Tibial nerve (tissue), 4 donors: ENCODE results near the gene RAB5IF. TPM values are rescaled to one million over a fixed set of nuclear protein-coding genes. Genes with fewer than 3 reads are reported as not detected.
"Not testable (repeated sequence)": the region's sequence is repeated elsewhere in the genome, so short reads cannot be mapped to it uniquely, and the experiment has no call there.

ENCODE experiments used
- DNase-seq, 2 donors: peaks; one replicate each; pipeline ENCODE4 v3.0.0-alpha.2; 2019; ENCODE audit warnings: low spot score in 2 of 2
- H3K27ac ChIP-seq, 4 donors: fragments of 200-600 bp; sonication (generic) in 3 of 4; one replicate each; pipeline ENCODE4 v1.5.1; 2017 to 2019; ENCODE audit warnings: mild to moderate bottlenecking in 1 of 4
- H3K27me3 ChIP-seq, 2 donors: fragments of 200-600 bp; sonication (generic) in 1 of 2; one replicate each; pipeline versions ENCODE4 v1.5.1 to v1.6.0; 2017 to 2019
- H3K36me3 ChIP-seq, 3 donors: fragments of 200-600 bp; sonication (generic); one replicate each; pipeline ENCODE4 v1.5.1; 2018 to 2019
- H3K4me1 ChIP-seq, 4 donors: fragments of 200-600 bp; sonication (generic) in 3 of 4; one replicate each; pipeline ENCODE4 v1.5.1; 2017 to 2019
- H3K4me3 ChIP-seq, 4 donors: fragments of 200-600 bp; sonication (generic) in 3 of 4; one replicate each; pipeline ENCODE4 v1.5.1; 2017 to 2019; ENCODE audit warnings: mild to moderate bottlenecking in 1 of 4, moderate library complexity in 1 of 4
- H3K9me3 ChIP-seq, 4 donors: fragments of 200-600 bp; sonication (generic) in 3 of 4; one replicate each; pipeline ENCODE4 v1.5.1; 2017 to 2019
- CTCF ChIP-seq, 5 experiments: fragments of 200-600 bp in 3 of 5; fragments of 450-650 bp in 2 of 5; sonication (generic) in 3 of 5; IDR thresholded peaks; one replicate each; pipeline ENCODE4 v1.5.1; 2016 to 2019; ENCODE audit warnings: antibody characterized with exemption in 5 of 5, mild to moderate bottlenecking in 3 of 5, moderate library complexity in 2 of 5
- EP300 ChIP-seq, 2 donors: sonication (generic); formaldehyde crosslinking; IDR thresholded peaks; one replicate each; pipeline ENCODE4 v1.6.1; 2017; ENCODE audit warnings: antibody characterized with exemption in 2 of 2, mild to moderate bottlenecking in 1 of 2
- POLR2A ChIP-seq, 2 donors: fragments of 450-650 bp; IDR thresholded peaks; one replicate each; pipeline ENCODE4 v1.6.1; 2017; ENCODE audit warnings: antibody characterized with exemption in 2 of 2, mild to moderate bottlenecking in 2 of 2, moderate library complexity in 2 of 2
- WGBS, 2 donors: methylation state at CpG; one replicate each; pipeline ENCODE4 v1.1.5; 2018; 5-methylcytosine and 5-hydroxymethylcytosine counted together
- total RNA-seq, 4 donors: library from RNA; depleted of rRNA; stranded (reverse); fragments of >200 nt; gene quantifications; one replicate each; pipeline ENCODE4 v1.1.0, GENCODE V29; 2016

Gene RAB5IF
- total RNA-seq, 4 donors from 2014 or later = 44.6 to 62.7 (median 53.3) TPM

- H3K36me3 ChIP-seq = no peaks in the 10 kb centered on the region
- TF ChIP-seq CTCF (IDR thresholded peaks at IDR 0.05) (no peak), EP300 (IDR thresholded peaks at IDR 0.05) (no peak), POLR2A (IDR thresholded peaks at IDR 0.05) (no peak)
- DNase-seq = no peak
- H3K4me1 ChIP-seq = no peaks in the 10 kb centered on the region
- WGBS, 2 donors = 87 to 92% methylated on average over 6 of the region's 6 CpGs
- H3K27ac ChIP-seq = no peak overlapping the region
- H3K27me3 ChIP-seq = no peaks in the 10 kb centered on the region
- no peaks in the 10 kb centered on the region for H3K9me3 ChIP-seq
- no peak overlapping the region for H3K4me3 ChIP-seq
Observed at GRCh38 chr20:36631646-36632045, 26.1 kb downstream of the RAB5IF start.

- no peaks in the 10 kb centered on the region for H3K27me3 ChIP-seq
- no peaks in the 10 kb centered on the region for H3K36me3 ChIP-seq
- DNase-seq = no peak
- H3K4me1 ChIP-seq = no peaks in the 10 kb centered on the region
- no peak for TF ChIP-seq EP300 (IDR thresholded peaks at IDR 0.05)
- no peak for TF ChIP-seq POLR2A (IDR thresholded peaks at IDR 0.05)
- TF ChIP-seq CTCF (IDR thresholded peaks at IDR 0.05) = no peak
- no peak overlapping the region for H3K27ac ChIP-seq
- H3K4me3 ChIP-seq = no peak overlapping the region
- H3K9me3 ChIP-seq = no peaks in the 10 kb centered on the region
- 75 to 76% methylated on average over 3 of the region's 3 CpGs for WGBS, 2 donors
Observed at GRCh38 chr20:36632147-36632486, 26.5 kb downstream of the RAB5IF start.

- WGBS, 2 donors = 79 to 82% methylated on average over 14 of the region's 14 CpGs
- DNase-seq = no peak
- H3K9me3 ChIP-seq = no peaks in the 10 kb centered on the region
Observed at GRCh38 chr20:36632487-36633284, 27.1 kb downstream of the RAB5IF start.

GRCh38 chr20:36633285-36633772 lies 27.8 kb downstream of the RAB5IF start:
- no peak for DNase-seq
- Histone ChIP-seq H3K4me3 (no peak overlapping the region), H3K4me1 (no peaks in the 10 kb centered on the region), H3K36me3 (no peaks in the 10 kb centered on the region), H3K27ac (no peak overlapping the region), H3K27me3 (no peaks in the 10 kb centered on the region), H3K9me3 (no peaks in the 10 kb centered on the region)
- no peak for TF ChIP-seq POLR2A (IDR thresholded peaks at IDR 0.05)
- TF ChIP-seq EP300 (IDR thresholded peaks at IDR 0.05) = no peak
- TF ChIP-seq CTCF (IDR thresholded peaks at IDR 0.05) = no peak
- WGBS, 2 donors = 56 to 63% methylated on average over 7 to 9 of the region's 9 CpGs

More at GRCh38 chr20:36632487-36633284, 27.1 kb downstream of the RAB5IF start:
- TF ChIP-seq POLR2A (IDR thresholded peaks at IDR 0.05) (no peak), EP300 (IDR thresholded peaks at IDR 0.05) (no peak), CTCF (IDR thresholded peaks at IDR 0.05) (no peak)
- Histone ChIP-seq H3K27me3 (no peaks in the 10 kb centered on the region), H3K27ac (no peak overlapping the region), H3K36me3 (no peaks in the 10 kb centered on the region), H3K4me1 (no peaks in the 10 kb centered on the region), H3K4me3 (no peak overlapping the region)

- Histone ChIP-seq H3K27me3 (no peaks in the 10 kb centered on the region), H3K4me3 (no peak overlapping the region), H3K36me3 (no peaks in the 10 kb centered on the region), H3K27ac (no peak overlapping the region), H3K4me1 (no peaks in the 10 kb centered on the region), H3K9me3 (no peaks in the 10 kb centered on the region)
- TF ChIP-seq POLR2A (IDR thresholded peaks at IDR 0.05) (no peak), EP300 (IDR thresholded peaks at IDR 0.05) (no peak), CTCF (IDR thresholded peaks at IDR 0.05) (no peak)
- DNase-seq = no peak
- 85 to 96% methylated on average over 9 to 11 of the region's 11 CpGs for WGBS, 2 donors
Observed at GRCh38 chr20:36634342-36634741, 28.8 kb downstream of the RAB5IF start.

GRCh38 chr20:36638876-36639400 lies 33.4 kb downstream of the RAB5IF start:
- not testable (repeated sequence) for H3K4me3 ChIP-seq, H3K4me1 ChIP-seq, H3K27ac ChIP-seq, H3K36me3 ChIP-seq, H3K9me3 ChIP-seq, DNase-seq, H3K27me3 ChIP-seq
- WGBS, 2 donors = 95 to 96% methylated on average over 12 of the region's 12 CpGs
